ENCODE results near the gene ARHGEF26.

Gene ARHGEF26

GRCh38 chr3:154197751-154198150 is 76.6 kb downstream of the ARHGEF26 start:
- DNase-seq (ENCODE audit: low spot score) = no peak

GRCh38 chr3:154209499-154209898 is 88.3 kb downstream of the ARHGEF26 start:
- DNase-seq (ENCODE audit: low spot score) = no peak

GRCh38 chr3:154210986-154211385 is 89.8 kb downstream of the ARHGEF26 start:
- no peak for DNase-seq (ENCODE audit: low spot score)

- no peak for DNase-seq (ENCODE audit: low spot score)
Observed at GRCh38 chr3:154214306-154214705, 93.1 kb downstream of the ARHGEF26 start.

DNA sequence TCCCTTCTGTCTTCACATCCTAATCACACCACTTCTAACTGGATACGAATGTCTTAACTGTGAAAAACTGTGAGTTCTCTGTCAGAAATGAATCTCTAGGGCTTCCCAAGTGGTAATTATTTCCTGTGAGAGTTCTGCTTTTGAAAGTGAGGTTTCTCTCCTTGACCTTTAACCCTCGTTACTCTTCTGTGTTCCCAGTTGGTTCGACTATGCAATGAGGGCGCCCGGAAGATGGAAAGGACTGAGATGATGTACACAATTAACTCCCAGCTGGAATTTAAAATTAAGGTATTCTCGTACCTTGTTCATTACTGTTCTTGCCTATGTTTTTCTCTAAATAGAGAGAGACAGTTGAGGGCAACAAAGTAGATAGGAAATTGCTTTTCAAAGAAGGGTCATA is 96.5 kb downstream of the ARHGEF26 start:
- DNase-seq (ENCODE audit: low spot score) = no peak

GRCh38 chr3:154218728-154219127 is 97.5 kb downstream of the ARHGEF26 start:
- DNase-seq (ENCODE audit: low spot score) = no peak

GRCh38 chr3:154220462-154220861 is 99.3 kb downstream of the ARHGEF26 start:
- no peak for DNase-seq (ENCODE audit: low spot score)

DNA sequence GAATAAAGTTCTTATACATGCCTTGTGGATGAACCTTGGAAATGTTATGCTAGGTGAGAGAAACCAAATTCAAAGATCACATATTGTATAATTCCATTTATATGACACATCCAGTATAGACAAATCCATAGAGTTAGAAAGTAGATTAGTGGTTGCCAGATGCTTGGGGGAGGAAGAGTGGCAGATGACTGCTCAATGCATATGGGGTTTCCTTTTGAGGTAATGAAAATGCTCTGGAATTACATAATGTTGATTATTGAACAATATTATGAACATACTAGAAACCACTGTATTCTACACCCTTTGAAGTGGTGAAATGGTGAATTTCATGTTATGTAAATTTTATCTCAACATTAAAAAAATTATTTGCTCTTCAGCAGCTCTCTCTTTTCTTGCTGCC is 102.3 kb downstream of the ARHGEF26 start:
- no peak for DNase-seq (ENCODE audit: low spot score)

DNA sequence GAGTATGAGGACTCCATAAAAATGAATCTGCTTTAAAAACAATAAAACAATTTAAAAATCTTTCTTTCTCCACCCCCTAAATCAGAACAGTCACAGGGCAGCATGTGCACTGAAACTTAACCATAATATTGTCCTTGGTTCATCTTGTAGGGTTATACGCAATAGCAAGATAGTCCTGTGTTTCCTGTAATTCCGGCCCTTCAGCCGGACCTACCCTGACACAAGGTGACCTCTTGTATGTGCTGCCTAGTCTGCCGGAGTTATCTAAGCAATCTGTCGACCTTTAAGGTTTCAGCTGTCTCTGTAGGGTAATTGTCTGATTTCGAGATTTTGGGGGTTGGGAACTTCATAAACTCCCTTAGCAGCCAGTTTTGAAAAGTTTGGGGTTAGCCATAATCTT is 103.2 kb downstream of the ARHGEF26 start:
- no peak for DNase-seq (ENCODE audit: low spot score)

DNA sequence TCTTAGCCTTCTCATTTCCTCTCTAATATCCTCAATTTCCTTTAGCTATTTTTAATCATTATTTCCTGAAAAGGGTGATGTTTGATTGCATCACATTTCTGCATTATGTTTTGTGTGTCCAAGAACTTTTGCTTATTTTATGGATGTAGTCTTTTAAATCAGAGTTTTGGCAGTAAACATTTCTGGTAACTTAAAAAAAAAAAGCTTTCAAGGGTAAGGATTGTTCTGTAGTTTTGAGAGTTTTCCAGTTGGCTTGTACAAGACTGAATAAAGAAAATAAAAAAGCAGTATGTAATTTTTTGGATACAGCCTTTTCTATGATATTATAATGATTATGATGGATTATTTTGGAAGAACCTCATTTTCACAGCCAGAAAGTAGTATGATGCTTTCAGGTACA is 103.7 kb downstream of the ARHGEF26 start:
- no peak for DNase-seq (ENCODE audit: low spot score)

GRCh38 chr3:154225536-154225935 is 104.3 kb downstream of the ARHGEF26 start:
- no peak for DNase-seq (ENCODE audit: low spot score)

- no peak for DNase-seq (ENCODE audit: low spot score)
Observed at GRCh38 chr3:154227531-154227930, 106.3 kb downstream of the ARHGEF26 start.

DNA sequence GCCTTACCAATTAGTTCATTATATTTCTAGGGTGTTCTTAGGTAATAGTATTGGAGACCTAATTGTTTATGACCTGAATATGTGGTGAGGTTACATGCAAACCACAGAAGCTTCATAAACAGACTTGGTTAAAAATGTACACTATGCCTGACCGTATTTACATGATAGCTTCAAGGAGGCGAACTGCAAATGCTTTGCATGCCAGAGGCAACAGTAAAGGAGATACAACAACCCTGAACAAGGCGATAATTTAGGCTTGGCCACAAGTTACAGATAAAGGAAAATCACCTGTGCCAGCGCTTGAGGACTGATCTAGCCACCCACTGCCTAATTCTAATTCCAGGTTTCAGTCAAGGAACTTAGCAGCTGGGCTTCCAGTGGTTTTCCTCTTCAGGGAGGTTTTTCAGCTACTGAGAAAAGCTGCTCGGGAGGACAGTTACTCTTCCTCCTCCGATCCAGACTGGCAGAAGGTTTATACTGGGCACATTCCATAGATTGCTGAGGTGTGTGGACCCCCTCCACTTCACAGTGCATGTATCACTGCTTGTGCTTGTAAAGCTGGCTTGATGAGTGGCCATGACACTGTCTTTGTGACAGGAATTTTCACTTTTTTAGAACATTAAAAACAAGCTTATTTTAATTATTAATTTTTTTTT is 107.5 kb downstream of the ARHGEF26 start:
- no peak for DNase-seq (ENCODE audit: low spot score)

DNA sequence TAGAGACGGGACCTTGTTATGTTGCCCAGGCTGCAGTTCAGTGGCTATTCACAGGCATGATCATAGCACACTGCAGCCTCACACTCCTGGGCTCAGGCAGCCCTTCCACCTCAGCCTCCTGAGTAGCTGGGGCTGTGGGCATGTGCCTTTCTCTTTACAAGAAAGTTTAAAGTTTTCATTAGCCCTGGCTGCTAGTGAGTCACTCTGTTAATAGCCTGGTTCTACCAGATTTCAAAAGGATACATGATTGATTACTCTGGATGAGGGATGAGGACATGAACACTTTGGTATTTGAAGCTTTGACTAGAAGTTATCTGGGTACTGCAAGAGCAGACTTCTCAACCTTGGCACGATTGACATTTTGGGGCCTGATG is 108.0 kb downstream of the ARHGEF26 start:
- DNase-seq (ENCODE audit: low spot score) = no peak

DNA sequence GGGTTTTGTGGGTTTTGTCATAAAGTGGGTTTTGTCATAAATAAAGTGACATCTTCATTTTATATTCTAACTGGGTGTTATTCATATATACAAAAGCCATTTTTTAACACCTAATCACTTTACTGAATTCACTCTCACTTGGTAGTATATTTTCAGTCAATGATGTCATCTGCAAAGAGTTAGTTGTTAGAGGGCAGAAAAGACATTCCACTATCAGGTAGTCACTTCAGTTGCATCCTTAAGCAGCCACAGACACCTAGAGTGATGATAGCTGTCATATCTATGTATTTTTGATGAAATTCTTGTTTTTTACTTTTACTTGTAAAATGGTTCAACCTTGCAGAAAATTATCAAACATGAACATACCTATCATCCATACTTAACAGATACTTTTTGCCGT is 114.1 kb downstream of the ARHGEF26 start:
- no peak for DNase-seq (ENCODE audit: low spot score)

- DNase-seq (ENCODE audit: low spot score) = no peak
Observed at GRCh38 chr3:154236331-154236730, 115.1 kb downstream of the ARHGEF26 start.

DNA sequence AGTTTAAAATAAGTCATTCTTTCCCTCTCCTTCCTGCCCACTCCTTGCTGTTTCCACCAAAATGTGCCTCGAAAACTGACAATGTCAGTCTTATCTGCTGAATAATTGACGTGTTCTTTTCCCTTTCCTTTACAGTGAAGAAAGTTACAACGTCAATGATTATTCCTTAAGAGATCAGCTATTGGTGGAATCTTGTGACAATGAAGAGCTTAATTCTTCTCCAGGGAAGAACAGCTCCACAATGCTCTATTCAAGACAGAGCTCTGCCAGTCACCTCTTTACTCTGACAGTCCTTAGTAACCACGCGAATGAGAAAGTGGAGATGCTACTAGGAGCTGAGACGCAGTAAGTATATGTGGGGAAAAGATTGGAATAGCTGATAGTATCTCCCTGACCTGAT is 119.0 kb downstream of the ARHGEF26 start:
- no peak for DNase-seq (ENCODE audit: low spot score)

DNA sequence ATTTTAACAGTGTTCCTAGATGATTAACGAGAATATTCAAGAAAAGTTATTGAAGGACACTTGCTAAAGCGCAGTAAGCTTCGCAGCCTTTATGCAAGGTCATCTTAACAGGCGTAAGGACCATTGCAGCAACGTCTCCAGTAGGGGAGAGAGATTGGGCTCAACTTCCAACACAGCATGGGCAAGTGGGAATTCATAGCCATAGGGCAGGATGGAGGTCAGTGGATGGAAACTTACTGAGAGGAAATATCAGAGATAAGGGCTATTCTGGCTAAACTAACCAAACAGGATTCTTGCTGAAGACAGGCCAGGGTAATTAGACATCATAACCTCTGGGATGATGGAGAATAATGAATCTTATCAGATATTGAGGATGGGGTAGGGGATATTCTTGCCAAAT is 120.3 kb downstream of the ARHGEF26 start:
- no peak for DNase-seq (ENCODE audit: low spot score)

DNA sequence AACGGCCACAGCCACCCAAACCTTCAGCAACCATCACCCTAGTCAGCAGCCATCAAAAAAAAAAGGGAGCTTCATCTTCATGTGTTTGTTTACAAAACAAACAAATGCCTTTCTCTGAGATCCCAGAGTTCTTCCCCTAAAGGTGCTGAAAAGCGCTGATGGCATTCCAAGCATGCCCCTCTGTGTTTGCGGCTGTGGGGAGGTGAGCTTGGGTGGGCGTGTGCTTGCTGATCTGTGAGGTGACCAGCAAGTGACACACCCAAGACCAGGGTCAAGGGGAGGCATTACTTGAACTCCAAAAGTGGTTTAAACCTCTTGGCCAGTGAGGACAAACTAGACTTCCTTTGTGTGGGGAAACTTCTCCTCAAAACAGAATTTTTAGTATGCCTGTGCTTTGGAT is 121.6 kb downstream of the ARHGEF26 start:
- DNase-seq (ENCODE audit: low spot score) = no peak

DNA sequence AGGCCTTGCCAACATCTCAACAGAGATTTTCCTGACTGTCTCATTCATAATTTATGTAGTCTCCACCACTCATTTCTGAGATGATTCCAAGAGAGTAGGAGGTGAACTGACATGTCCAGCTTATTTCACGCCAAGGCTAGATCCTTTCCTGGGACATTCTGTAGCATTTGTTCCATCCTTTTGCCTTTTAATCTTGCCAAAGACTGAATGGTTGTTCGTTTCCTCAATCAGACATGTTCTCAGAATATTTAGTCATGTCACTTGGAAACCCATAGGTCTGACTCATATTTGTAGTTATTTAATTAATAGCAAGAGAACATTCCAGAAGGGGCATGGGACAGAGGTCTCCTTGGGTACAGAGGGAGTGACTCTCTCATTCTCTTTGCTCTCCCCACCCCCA is 122.2 kb downstream of the ARHGEF26 start:
- no peak for DNase-seq (ENCODE audit: low spot score)

GRCh38 chr3:154244644-154245043 is 123.5 kb downstream of the ARHGEF26 start:
- no peak for DNase-seq (ENCODE audit: low spot score)

GRCh38 chr3:154247806-154248415 is 126.7 kb downstream of the ARHGEF26 start:
- DNase-seq (ENCODE audit: low spot score) = no peak

DNA sequence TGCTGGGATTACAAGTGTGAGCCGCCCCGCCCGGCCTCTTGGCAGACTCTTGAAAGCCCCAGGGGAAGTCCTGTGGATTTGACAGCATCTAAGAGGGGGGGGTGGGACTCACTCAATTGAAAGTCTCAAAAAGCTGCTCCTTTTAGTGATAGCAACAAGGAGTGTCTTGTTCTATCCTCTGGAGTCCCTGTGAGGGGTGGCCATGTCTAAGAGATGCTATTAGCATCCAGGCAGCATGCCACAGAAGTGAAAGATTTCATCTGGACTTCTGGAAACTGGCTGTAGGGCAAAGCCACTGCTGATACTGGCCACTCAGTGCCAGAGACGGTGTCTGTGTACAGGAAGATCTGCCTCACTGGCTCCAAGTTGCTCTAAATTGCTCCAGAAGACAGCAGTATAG is 129.1 kb downstream of the ARHGEF26 start:
- DNase-seq (ENCODE audit: low spot score) = no peak

DNA sequence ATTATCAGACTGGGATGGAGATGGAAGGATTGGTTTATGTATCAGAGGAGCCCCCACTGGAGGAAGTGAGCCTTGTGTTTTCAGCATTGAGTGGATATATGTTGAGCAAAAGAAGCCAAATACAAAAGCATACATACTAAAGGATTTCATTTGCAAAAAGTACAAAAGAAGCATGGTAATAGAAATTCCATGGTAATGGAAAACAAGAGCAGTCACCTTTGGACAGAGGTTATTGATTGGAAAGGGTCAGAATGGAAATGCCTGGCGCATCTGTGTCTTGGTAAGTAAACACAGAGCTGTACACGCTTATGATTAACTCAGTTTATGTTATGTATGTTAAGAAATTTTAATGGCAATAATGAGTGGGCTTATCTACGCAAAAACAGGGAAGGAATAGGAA is 130.4 kb downstream of the ARHGEF26 start:
- DNase-seq (ENCODE audit: low spot score) = no peak
